Liver (tissue), 10 donors: Measurements from ENCODE around the gene PRRC2A. TPM values are rescaled to one million over a fixed set of nuclear protein-coding genes. Genes with fewer than 3 reads are reported as not detected.

Source experiments
- DNase-seq: peaks from one replicate; pipeline ENCODE4 v3.0.0-alpha.2; 2017; ENCODE audit warnings: low spot score
- H3K27ac ChIP-seq, 2 donors: one replicate each; pipeline ENCODE4 v1.7.0; 2013; ENCODE audit warnings: inconsistent platforms in 2 of 2, low read length in 2 of 2, control low read depth in 1 of 2, low read depth in 1 of 2, mild to moderate bottlenecking in 1 of 2
- H3K27me3 ChIP-seq, 4 donors: one replicate each; pipeline versions ENCODE4 v1.6.1 to v1.7.0; 2013; ENCODE audit warnings: low read length in 3 of 4, inconsistent platforms in 1 of 4, mild to moderate bottlenecking in 1 of 4, moderate library complexity in 1 of 4; ENCODE audit not compliant: control insufficient read depth in 4 of 4, insufficient read depth in 4 of 4
- H3K36me3 ChIP-seq, 4 donors: one replicate each; pipeline versions ENCODE4 v1.6.1 to v1.7.0; 2013; ENCODE audit warnings: low read length in 3 of 4, mild to moderate bottlenecking in 3 of 4, low read depth in 1 of 4, moderate library complexity in 1 of 4; ENCODE audit not compliant: control insufficient read depth in 4 of 4, insufficient read depth in 3 of 4
- H3K4me1 ChIP-seq, 4 donors: one replicate each; pipeline versions ENCODE4 v1.6.1 to v1.7.0; 2013; ENCODE audit warnings: low read length in 3 of 4, mild to moderate bottlenecking in 3 of 4, moderate library complexity in 1 of 4; ENCODE audit not compliant: control insufficient read depth in 4 of 4, insufficient read depth in 4 of 4
- H3K4me3 ChIP-seq, 3 donors: one replicate each; pipeline versions ENCODE4 v1.6.1 to v1.7.0; 2013; ENCODE audit warnings: low read length in 3 of 3, control low read depth in 1 of 3, low read depth in 1 of 3, mild to moderate bottlenecking in 1 of 3
- H3K9ac ChIP-seq, 2 donors: one replicate each; pipeline ENCODE4 v1.7.0; 2013; ENCODE audit warnings: low read length in 2 of 2, mild to moderate bottlenecking in 2 of 2, moderate library complexity in 2 of 2, control low read depth in 1 of 2, low read depth in 1 of 2
- H3K9me3 ChIP-seq, 4 donors: one replicate each; pipeline versions ENCODE4 v1.6.1 to v1.7.0; 2013; ENCODE audit warnings: low read length in 3 of 4; ENCODE audit not compliant: control insufficient read depth in 4 of 4
- CTCF ChIP-seq: fragments of 150-350 bp; IDR thresholded peaks from 2 replicates; pipeline ENCODE4 v1.5.1; 2017; ENCODE audit warnings: improper control_type of control experiment, low read depth, low read length; ENCODE audit not compliant: missing input control
- EGR1 ChIP-seq, 2 donors: IDR thresholded peaks; 2 replicates each; pipeline ENCODE4 v1.6.1; 2016 to 2018; ENCODE audit warnings: antibody characterized with exemption in 2 of 2, low read depth in 2 of 2
- FOXA1 ChIP-seq: IDR thresholded peaks from 2 replicates; pipeline ENCODE4 v1.6.1; 2016; ENCODE audit warnings: antibody characterized with exemption
- HNF4A ChIP-seq, 2 donors: conservative IDR thresholded peaks; 2 replicates each; pipeline ENCODE4 v1.6.1; 2016; ENCODE audit warnings: antibody characterized with exemption in 2 of 2, mild to moderate bottlenecking in 2 of 2
- JUND ChIP-seq, 2 donors: IDR thresholded peaks; 2 replicates each; pipeline ENCODE4 v1.6.1; 2016; ENCODE audit warnings: antibody characterized with exemption in 2 of 2
- NR2F2 ChIP-seq: IDR thresholded peaks from 2 replicates; pipeline ENCODE4 v1.6.1; 2016; ENCODE audit warnings: antibody characterized with exemption
- RAD21 ChIP-seq, 2 donors: IDR thresholded peaks; 2 replicates each; pipeline ENCODE4 v1.6.1; 2016; ENCODE audit warnings: antibody characterized with exemption in 2 of 2, mild to moderate bottlenecking in 2 of 2
- REST ChIP-seq: IDR thresholded peaks from 2 replicates; pipeline ENCODE4 v1.6.1; 2016; ENCODE audit warnings: antibody characterized with exemption, mild to moderate bottlenecking
- SP1 ChIP-seq: IDR thresholded peaks from 2 replicates; pipeline ENCODE4 v1.6.1; 2018; ENCODE audit warnings: antibody characterized with exemption, mild to moderate bottlenecking
- YY1 ChIP-seq: IDR thresholded peaks from 2 replicates; pipeline ENCODE4 v1.6.1; 2016; ENCODE audit warnings: antibody characterized with exemption, mild to moderate bottlenecking
- WGBS: extraction: QIAGEN DNeasy Blood & Tissue Kit; methylation state at CpG from one replicate; pipeline ENCODE4 v1.1.7; 2013; 5-methylcytosine and 5-hydroxymethylcytosine counted together
- polyA plus RNA-seq, 2 donors: library from polyadenylated mRNA; stranded (reverse) in 1 of 2; unstranded in 1 of 2; fragments of 200-250 nt in 1 of 2; fragments of >200 nt in 1 of 2; fragmentation: Nextera tagmentation in 1 of 2; extraction: Ambion mirVana in 1 of 2; gene quantifications; one replicate each; pipeline versions ENCODE4 v1.2.1 to v1.2.3, GENCODE V29; 2013 to 2015
- small RNA-seq: library from RNA; depleted of rRNA; stranded (forward); fragments of <200 nt; gene quantifications from one replicate; pipeline ENCODE3, GENCODE V24; 2014
- total RNA-seq, 2 donors: library from RNA; depleted of rRNA; stranded (reverse); fragments of >200 nt; gene quantifications; one replicate each; pipeline ENCODE4 v1.2.3, GENCODE V29; 2014
- TF ChIP-seq, protein P1 (sequence below): IDR thresholded peaks from 2 replicates; pipeline ENCODE4 v1.6.1; 2016; ENCODE audit warnings: antibody characterized with exemption
- donor health status: healthy.
- donor health status: healthy.
- donor health status: healthy.
- donor health status: healthy.
- donor health status: healthy.

Gene PRRC2A
- total and polyA plus RNA-seq, 4 donors = 21.9 to 39.3 (median 29.5) TPM

GRCh38 chr6:31683591-31683990 is 63.1 kb downstream of the PRRC2A start (continued):
- no peak for TF ChIP-seq EGR1 (IDR thresholded peaks at IDR 0.05; ENCODE audit: low read depth in 2 of 2)
- no peak for TF ChIP-seq SP1
- no peak for TF ChIP-seq YY1
- no peak for TF ChIP-seq NR2F2
- no peak for TF ChIP-seq FOXA1

- Histone ChIP-seq H3K9me3 (no peaks in the 10 kb centered on the region), H3K27me3 (no peaks in the 10 kb centered on the region), H3K27ac (no peak overlapping the region), H3K4me3 (no peak overlapping the region), H3K4me1 (peaks cover 0 to 9% (median 6%) of the 10 kb centered on the region in 4 donors), H3K9ac (no peak overlapping the region), H3K36me3 (peaks cover 4 to 56% (median 47%) of the 10 kb centered on the region in 4 donors)
- no peak for TF ChIP-seq EGR1 (IDR thresholded peaks at IDR 0.05; ENCODE audit: low read depth in 2 of 2)
- no peak for TF ChIP-seq HNF4A (conservative IDR thresholded peaks at IDR 0.05)
- no peak for TF ChIP-seq NR2F2
- no peak for TF ChIP-seq REST
- TF ChIP-seq, protein P1, sequence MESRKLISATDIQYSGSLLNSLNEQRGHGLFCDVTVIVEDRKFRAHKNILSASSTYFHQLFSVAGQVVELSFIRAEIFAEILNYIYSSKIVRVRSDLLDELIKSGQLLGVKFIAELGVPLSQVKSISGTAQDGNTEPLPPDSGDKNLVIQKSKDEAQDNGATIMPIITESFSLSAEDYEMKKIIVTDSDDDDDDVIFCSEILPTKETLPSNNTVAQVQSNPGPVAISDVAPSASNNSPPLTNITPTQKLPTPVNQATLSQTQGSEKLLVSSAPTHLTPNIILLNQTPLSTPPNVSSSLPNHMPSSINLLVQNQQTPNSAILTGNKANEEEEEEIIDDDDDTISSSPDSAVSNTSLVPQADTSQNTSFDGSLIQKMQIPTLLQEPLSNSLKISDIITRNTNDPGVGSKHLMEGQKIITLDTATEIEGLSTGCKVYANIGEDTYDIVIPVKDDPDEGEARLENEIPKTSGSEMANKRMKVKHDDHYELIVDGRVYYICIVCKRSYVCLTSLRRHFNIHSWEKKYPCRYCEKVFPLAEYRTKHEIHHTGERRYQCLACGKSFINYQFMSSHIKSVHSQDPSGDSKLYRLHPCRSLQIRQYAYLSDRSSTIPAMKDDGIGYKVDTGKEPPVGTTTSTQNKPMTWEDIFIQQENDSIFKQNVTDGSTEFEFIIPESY = no peak
- WGBS = 85% methylated on average over 5 of the region's 5 CpGs
- DNase-seq = no peak
Observed at GRCh38 chr6:31686483-31686882, 66.0 kb downstream of the PRRC2A start.

- Histone ChIP-seq H3K9ac (no peak overlapping the region), H3K4me3 (no peak overlapping the region), H3K4me1 (peaks cover 0 to 7% (median 5%) of the 10 kb centered on the region in 4 donors), H3K27me3 (no peaks in the 10 kb centered on the region), H3K27ac (no peak overlapping the region), H3K36me3 (peaks cover 4 to 64% (median 52%) of the 10 kb centered on the region in 4 donors), H3K9me3 (no peaks in the 10 kb centered on the region)
- TF ChIP-seq EGR1 (IDR thresholded peaks at IDR 0.05; ENCODE audit: low read depth in 2 of 2) = no peak
- no peak for TF ChIP-seq RAD21 (IDR thresholded peaks at IDR 0.05)
- no peak for TF ChIP-seq HNF4A (conservative IDR thresholded peaks at IDR 0.05)
- TF ChIP-seq CTCF = no peak
- no peak for TF ChIP-seq SP1
- TF ChIP-seq JUND (IDR thresholded peaks at IDR 0.05) = no peak
- DNase-seq = no peak
- whole genome bisulfite sequencing = 84% methylated on average over 8 of the region's 8 CpGs
Observed at GRCh38 chr6:31687321-31687720, 66.8 kb downstream of the PRRC2A start.

Small RNA genes lying within 50 kb of the gene (small RNA-seq; reads per million reads assigned to genes)
- gene MIR6832 (not detected), gene RF00019 (not detected), gene SNORA38 (4.2 reads per million, percentile 92 among the genes with 10 or more reads in this experiment), gene UQCRHP1 (not detected)

Other genes with a start within 250 kb of the PRRC2A start
Only the 30 nearest of the 35 such genes appear.
- gene MICB, start 122.6 kb upstream of the PRRC2A start, total RNA-seq = 1 to 10 TPM; 1.8 to 4.9 TPM
- gene MICB, start 122.6 kb upstream of the PRRC2A start, polyA plus RNA-seq = under 1 TPM; 0.19 to 0.66 TPM
- gene MCCD1, start 91.8 kb upstream of the PRRC2A start, total RNA-seq = under 1 TPM in 1 of 2 donors, not detected in 1; 0.56 TPM
- not detected for gene MCCD1, start 91.8 kb upstream of the PRRC2A start, polyA plus RNA-seq
- 100 to 1,000 TPM; 151 to 254 TPM for gene DDX39B, start 78.7 kb upstream of the PRRC2A start, total RNA-seq
- 100 to 1,000 TPM in 1 of 2 donors, 10 to 100 TPM in 1; 75.0 to 120 TPM for gene DDX39B, start 78.7 kb upstream of the PRRC2A start, polyA plus RNA-seq
- under 1 TPM; 0.14 to 0.17 TPM for gene ATP6V1G2, start 74.1 kb upstream of the PRRC2A start, total RNA-seq
- gene ATP6V1G2, start 74.1 kb upstream of the PRRC2A start, polyA plus RNA-seq = under 1 TPM; 0.35 to 0.36 TPM
- 1 to 10 TPM; 6.7 to 8.0 TPM for gene NFKBIL1, start 73.1 kb upstream of the PRRC2A start, total RNA-seq
- gene NFKBIL1, start 73.1 kb upstream of the PRRC2A start, polyA plus RNA-seq = 1 to 10 TPM; 3.3 to 9.6 TPM
- not detected for gene LTA, start 48.4 kb upstream of the PRRC2A start, total RNA-seq
- under 1 TPM in 1 of 2 donors, not detected in 1; 0.05 TPM for gene LTA, start 48.4 kb upstream of the PRRC2A start, polyA plus RNA-seq
- gene TNF, start 45.1 kb upstream of the PRRC2A start, total RNA-seq = under 1 TPM; 0.19 to 0.42 TPM
- under 1 TPM in 1 of 2 donors, not detected in 1; 0.06 TPM for gene TNF, start 45.1 kb upstream of the PRRC2A start, polyA plus RNA-seq
- gene LTB, start 38.3 kb upstream of the PRRC2A start, total RNA-seq = 1 to 10 TPM in 1 of 2 donors, under 1 TPM in 1; 0.67 to 5.3 TPM
- gene LTB, start 38.3 kb upstream of the PRRC2A start, polyA plus RNA-seq = 1 to 10 TPM; 1.4 to 1.7 TPM
- 10 to 100 TPM; 10.4 to 24.6 TPM for gene LST1, start 34.4 kb upstream of the PRRC2A start, total RNA-seq
- gene LST1, start 34.4 kb upstream of the PRRC2A start, polyA plus RNA-seq = 10 to 100 TPM; 11.6 to 15.3 TPM
- under 1 TPM in 1 of 2 donors, not detected in 1; 0.42 TPM for gene NCR3, start 27.7 kb upstream of the PRRC2A start, total RNA-seq
- gene NCR3, start 27.7 kb upstream of the PRRC2A start, polyA plus RNA-seq = under 1 TPM; 0.14 to 0.71 TPM
- 10 to 100 TPM; 12.2 to 46.8 TPM for gene AIF1, start 5.5 kb upstream of the PRRC2A start, total RNA-seq
- 10 to 100 TPM; 24.9 to 28.6 TPM for gene AIF1, start 5.5 kb upstream of the PRRC2A start, polyA plus RNA-seq
- gene BAG6, start 31.9 kb downstream of the PRRC2A start, total RNA-seq = 100 to 1,000 TPM; 109 to 119 TPM
- 100 to 1,000 TPM in 1 of 2 donors, 10 to 100 TPM in 1; 64.9 to 116 TPM for gene BAG6, start 31.9 kb downstream of the PRRC2A start, polyA plus RNA-seq
- gene APOM, start 35.2 kb downstream of the PRRC2A start, total RNA-seq = 100 to 1,000 TPM in 1 of 2 donors, 10 to 100 TPM in 1; 89.8 to 164 TPM
- 100 to 1,000 TPM; 182 to 587 TPM for gene APOM, start 35.2 kb downstream of the PRRC2A start, polyA plus RNA-seq
- gene C6orf47, start 40.1 kb downstream of the PRRC2A start, total RNA-seq = 10 to 100 TPM in 1 of 2 donors, 1 to 10 TPM in 1; 8.1 to 10.8 TPM
- 1 to 10 TPM; 2.0 to 6.7 TPM for gene C6orf47, start 40.1 kb downstream of the PRRC2A start, polyA plus RNA-seq
- 10 to 100 TPM in 1 of 2 donors, 1 to 10 TPM in 1; 8.7 to 13.9 TPM for gene GPANK1, start 44.3 kb downstream of the PRRC2A start, total RNA-seq
- gene GPANK1, start 44.3 kb downstream of the PRRC2A start, polyA plus RNA-seq = 10 to 100 TPM in 1 of 2 donors, 1 to 10 TPM in 1; 7.6 to 13.8 TPM
- 10 to 100 TPM; 58.1 to 60.5 TPM for gene CSNK2B, start 45.4 kb downstream of the PRRC2A start, total RNA-seq
- 100 to 1,000 TPM in 1 of 2 donors, 10 to 100 TPM in 1; 93.5 to 108 TPM for gene CSNK2B, start 45.4 kb downstream of the PRRC2A start, polyA plus RNA-seq
- 1 to 10 TPM; 1.4 to 5.9 TPM for gene LY6G5B, start 49.3 kb downstream of the PRRC2A start, total RNA-seq
- 1 to 10 TPM; 1.2 to 2.8 TPM for gene LY6G5B, start 49.3 kb downstream of the PRRC2A start, polyA plus RNA-seq
- 1 to 10 TPM in 1 of 2 donors, under 1 TPM in 1; 0.59 to 1.1 TPM for gene LY6G5C, start 60.4 kb downstream of the PRRC2A start, total RNA-seq
- gene LY6G5C, start 60.4 kb downstream of the PRRC2A start, polyA plus RNA-seq = 1 to 10 TPM; 1.1 to 2.5 TPM
- gene ABHD16A, start 82.6 kb downstream of the PRRC2A start, total RNA-seq = 10 to 100 TPM; 39.1 to 59.4 TPM
- gene ABHD16A, start 82.6 kb downstream of the PRRC2A start, polyA plus RNA-seq = 10 to 100 TPM; 26.6 to 30.8 TPM
- gene LY6G6F, start 86.2 kb downstream of the PRRC2A start, total RNA-seq = 1 to 10 TPM in 1 of 2 donors, under 1 TPM in 1; 0.08 to 3.2 TPM
- not detected for gene LY6G6F, start 86.2 kb downstream of the PRRC2A start, polyA plus RNA-seq
- not detected for gene LY6G6D, start 94.6 kb downstream of the PRRC2A start, total RNA-seq
- not detected for gene LY6G6D, start 94.6 kb downstream of the PRRC2A start, polyA plus RNA-seq
- gene LY6G6C, start 101.0 kb downstream of the PRRC2A start, total RNA-seq = not detected
- not detected for gene LY6G6C, start 101.0 kb downstream of the PRRC2A start, polyA plus RNA-seq
- 10 to 100 TPM in 1 of 2 donors, under 1 TPM in 1; 0.08 to 10.7 TPM for gene MPIG6B, start 102.7 kb downstream of the PRRC2A start, total RNA-seq
- under 1 TPM; 0.15 to 0.33 TPM for gene MPIG6B, start 102.7 kb downstream of the PRRC2A start, polyA plus RNA-seq
- gene DDAH2, start 108.6 kb downstream of the PRRC2A start, total RNA-seq = 10 to 100 TPM; 23.8 to 31.4 TPM
- gene DDAH2, start 108.6 kb downstream of the PRRC2A start, polyA plus RNA-seq = 10 to 100 TPM; 19.8 to 22.6 TPM
- gene CLIC1, start 115.8 kb downstream of the PRRC2A start, total RNA-seq = 100 to 1,000 TPM in 1 of 2 donors, 10 to 100 TPM in 1; 56.5 to 124 TPM
- 10 to 100 TPM; 63.7 to 65.2 TPM for gene CLIC1, start 115.8 kb downstream of the PRRC2A start, polyA plus RNA-seq
- 1 to 10 TPM; 5.9 to 6.4 TPM for gene MSH5, start 119.3 kb downstream of the PRRC2A start, total RNA-seq
- 1 to 10 TPM; 1.2 to 2.2 TPM for gene MSH5, start 119.3 kb downstream of the PRRC2A start, polyA plus RNA-seq
- 1 to 10 TPM in 1 of 2 donors, under 1 TPM in 1; 0.59 to 2.6 TPM for gene SAPCD1, start 141.9 kb downstream of the PRRC2A start, total RNA-seq
- under 1 TPM in 1 of 2 donors, not detected in 1; 0.68 TPM for gene SAPCD1, start 141.9 kb downstream of the PRRC2A start, polyA plus RNA-seq
- gene VWA7, start 156.6 kb downstream of the PRRC2A start, total RNA-seq = 1 to 10 TPM in 1 of 2 donors, under 1 TPM in 1; 0.17 to 2.0 TPM
- gene VWA7, start 156.6 kb downstream of the PRRC2A start, polyA plus RNA-seq = 1 to 10 TPM in 1 of 2 donors, under 1 TPM in 1; 0.81 to 1.0 TPM
- 10 to 100 TPM; 32.4 to 44.7 TPM for gene VARS1, start 175.0 kb downstream of the PRRC2A start, total RNA-seq
- gene VARS1, start 175.0 kb downstream of the PRRC2A start, polyA plus RNA-seq = 10 to 100 TPM; 17.9 to 32.5 TPM
- gene LSM2, start 186.3 kb downstream of the PRRC2A start, total RNA-seq = 10 to 100 TPM in 1 of 2 donors, 1 to 10 TPM in 1; 7.3 to 18.7 TPM
- 10 to 100 TPM; 14.5 to 16.4 TPM for gene LSM2, start 186.3 kb downstream of the PRRC2A start, polyA plus RNA-seq